RPMI8226 (cell line): Measurements from ENCODE around the gene ETV6.

Experiments
- DNase-seq: peaks from one replicate; pipeline ENCODE4 v3.0.0-alpha.2; 2015

Gene ETV6

DNA sequence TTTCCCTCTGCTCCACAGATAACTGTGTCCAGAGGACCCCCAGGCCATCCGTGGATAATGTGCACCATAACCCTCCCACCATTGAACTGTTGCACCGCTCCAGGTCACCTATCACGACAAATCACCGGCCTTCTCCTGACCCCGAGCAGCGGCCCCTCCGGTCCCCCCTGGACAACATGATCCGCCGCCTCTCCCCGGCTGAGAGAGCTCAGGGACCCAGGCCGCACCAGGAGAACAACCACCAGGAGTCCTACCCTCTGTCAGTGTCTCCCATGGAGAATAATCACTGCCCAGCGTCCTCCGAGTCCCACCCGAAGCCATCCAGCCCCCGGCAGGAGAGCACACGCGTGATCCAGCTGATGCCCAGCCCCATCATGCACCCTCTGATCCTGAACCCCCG, 219.9 kb downstream of the ETV6 start:
- no peak for DNase-seq

DNA sequence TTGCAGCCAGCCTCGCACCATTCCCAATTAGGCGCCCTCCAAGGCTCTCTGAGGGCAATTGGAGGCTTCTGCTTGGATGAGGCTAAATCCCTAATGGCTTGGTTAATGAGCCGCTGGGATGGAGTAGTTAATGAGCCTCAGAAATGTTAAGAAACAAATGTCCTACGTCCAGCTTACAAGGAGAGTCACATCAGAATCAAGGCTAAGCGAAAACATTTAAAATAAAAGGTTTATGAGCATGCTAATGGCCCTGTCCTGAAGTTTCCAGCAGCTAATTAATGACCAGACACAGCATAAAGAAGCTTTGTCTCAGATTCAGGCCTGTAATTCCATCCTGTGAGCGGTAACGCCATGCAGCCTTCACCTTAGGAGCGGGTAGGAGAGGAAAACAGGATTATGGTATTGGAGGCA, 220.6 kb downstream of the ETV6 start:
- no peak for DNase-seq

- DNase-seq, result no peak
Observed at GRCh38 chr12:11872055-11872454, 222.6 kb downstream of the ETV6 start.

GRCh38 chr12:11875414-11875935, 226.0 kb downstream of the ETV6 start:
- no peak for DNase-seq

DNA sequence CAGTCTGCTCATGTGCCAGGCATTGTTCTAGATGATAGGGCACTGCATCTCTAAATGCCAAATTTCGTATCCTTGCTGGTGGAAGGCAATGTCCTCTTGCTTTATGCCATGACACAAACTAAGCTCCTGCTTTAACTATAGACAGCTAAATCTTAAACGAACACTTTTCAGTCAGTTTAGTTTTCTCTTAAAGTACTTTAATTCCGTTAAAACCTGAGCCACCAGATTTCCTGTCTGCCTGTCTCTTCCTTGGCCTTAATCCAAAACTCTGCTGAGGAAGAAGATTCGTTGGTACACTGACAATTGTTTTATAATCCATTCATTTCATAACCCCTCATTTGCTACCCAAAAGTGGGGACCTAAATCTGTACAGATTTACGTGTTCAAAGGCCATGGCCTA, 226.8 kb downstream of the ETV6 start:
- no peak for DNase-seq

DNA sequence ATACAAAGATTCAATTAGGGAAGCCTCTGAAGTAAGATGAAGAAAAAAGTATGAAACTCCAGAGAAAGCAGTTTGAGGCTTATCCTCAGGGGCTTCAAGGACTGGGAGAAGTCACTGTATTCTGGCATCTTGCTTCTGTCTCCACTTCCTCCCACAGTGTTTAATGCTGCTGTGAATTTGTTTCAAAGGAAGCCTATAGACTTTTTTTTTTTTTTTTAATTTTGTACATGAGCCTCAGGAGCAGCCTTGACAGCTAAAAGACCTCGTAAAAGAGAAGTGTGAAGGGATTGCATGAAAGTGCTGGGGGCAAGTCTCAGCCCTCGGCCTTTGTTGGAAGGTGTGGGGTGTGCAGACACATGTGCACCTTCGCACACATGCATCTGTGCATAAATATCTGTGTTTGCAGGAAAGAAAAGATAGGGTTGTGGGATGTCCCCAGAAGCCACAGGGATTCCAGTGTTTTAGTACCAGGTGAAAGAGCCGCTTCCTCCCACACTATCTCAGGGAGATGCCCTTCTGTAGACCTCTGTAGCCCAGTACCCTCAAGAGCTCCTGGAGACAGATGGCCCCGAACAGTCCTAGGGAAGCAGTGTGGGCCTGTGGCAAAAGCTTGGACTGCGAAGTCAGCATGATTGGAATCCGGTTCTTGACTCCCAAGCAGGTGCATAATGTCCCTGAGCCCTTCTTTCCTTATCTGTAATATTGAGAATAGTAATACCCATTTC, 227.8 kb downstream of the ETV6 start:
- DNase-seq, result no peak

- DNase-seq, result no peak
Observed at GRCh38 chr12:11877869-11878780, 228.7 kb downstream of the ETV6 start.

DNA sequence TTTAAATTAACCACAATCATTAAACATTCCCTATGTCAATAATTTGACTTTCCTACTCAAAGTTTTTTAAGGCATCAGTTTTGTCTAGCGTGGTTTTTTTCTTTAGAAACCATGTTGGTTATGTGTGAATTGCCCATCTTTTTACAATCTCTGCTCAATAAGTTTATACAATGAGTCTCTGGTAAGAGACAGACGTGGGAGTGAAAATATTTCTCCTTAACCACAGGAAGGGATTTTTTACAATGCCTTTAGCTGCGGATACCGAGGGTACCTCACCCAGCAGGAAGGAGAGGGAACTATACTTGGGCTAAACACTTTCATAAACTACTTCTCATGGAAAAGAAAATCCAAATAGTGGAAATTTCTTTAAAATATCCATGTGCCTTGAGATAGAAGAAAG, 229.8 kb downstream of the ETV6 start:
- DNase-seq, result no peak

DNA sequence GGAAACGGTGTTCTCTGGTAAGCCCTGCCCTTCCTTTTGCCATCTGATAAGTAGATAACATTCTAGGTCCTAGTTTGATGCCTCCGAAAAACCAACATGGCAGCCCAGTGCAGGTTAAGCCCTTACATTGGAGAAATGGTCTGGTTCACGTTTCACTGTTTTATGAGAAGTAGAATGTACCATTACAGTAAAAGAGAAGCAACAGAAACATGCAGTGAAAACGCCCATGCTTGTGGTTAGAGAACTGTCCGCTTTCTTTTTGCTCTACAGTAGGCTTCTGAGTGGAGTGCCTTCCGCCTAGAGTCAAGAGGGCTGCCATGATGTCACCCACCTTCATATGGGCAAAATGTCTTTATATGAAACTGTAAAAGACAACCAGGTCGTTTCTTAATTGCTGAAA, 230.9 kb downstream of the ETV6 start:
- DNase-seq, result no peak

GRCh38 chr12:11881835-11882234, 232.4 kb downstream of the ETV6 start:
- DNase-seq, result no peak

- no peak for DNase-seq
Observed at GRCh38 chr12:11882301-11883019, 233.0 kb downstream of the ETV6 start.

DNA sequence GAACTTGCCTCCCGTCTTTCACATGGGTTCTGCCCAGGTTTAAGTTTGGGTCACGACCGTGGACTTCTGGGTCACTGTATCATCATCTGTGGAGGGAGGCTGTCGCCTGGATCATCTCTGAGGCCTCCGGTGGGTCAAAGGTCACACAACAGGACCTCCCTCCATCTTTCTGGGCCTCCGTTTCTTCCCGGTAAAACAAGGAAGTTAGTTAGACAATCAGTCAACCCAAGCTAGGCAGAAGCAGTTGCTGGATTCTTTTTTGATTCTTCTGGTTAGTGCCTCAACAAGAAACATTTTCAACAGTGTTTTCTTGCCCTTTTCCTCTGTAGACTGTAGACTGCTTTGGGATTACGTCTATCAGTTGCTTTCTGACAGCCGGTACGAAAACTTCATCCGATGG, 234.6 kb downstream of the ETV6 start:
- no peak for DNase-seq

GRCh38 chr12:11884706-11885105, 235.2 kb downstream of the ETV6 start:
- no peak for DNase-seq

DNA sequence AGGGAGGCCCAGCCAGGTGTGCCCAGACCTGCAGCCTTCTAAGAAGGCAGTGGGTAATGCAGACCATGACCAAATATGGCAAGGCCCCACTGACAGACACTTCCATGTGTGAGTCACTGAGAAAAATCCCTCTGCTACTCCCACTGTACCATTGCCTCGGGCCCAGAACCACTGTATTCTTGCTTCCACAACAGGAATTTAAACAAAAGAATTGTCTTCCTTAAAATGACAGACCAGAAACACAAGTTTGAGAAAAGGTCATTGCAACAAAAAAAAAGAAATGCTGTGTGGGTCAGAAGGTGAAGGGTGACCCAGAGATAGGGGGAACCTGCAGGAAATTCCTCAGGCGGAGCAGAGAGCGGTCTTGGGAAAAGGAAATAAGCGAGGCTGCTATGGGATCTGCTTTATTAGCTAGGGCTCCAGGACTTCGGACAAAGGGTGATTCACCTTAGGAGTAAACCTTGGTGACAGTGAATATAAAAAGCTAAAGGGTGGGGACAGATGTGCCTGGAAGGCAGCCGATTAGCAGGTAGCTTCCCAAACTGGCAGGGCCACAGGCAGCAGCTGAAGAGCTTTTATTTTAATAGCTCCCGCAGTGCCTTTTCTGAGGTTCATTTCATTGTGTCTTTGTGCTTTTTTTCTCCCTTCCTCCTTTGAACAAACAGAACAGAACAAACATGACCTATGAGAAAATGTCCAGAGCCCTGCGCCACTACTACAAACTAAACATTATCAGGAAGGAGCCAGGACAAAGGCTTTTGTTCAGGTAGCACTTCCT, 236.0 kb downstream of the ETV6 start:
- no peak for DNase-seq

- no peak for DNase-seq
Observed at GRCh38 chr12:11886339-11886738, 236.9 kb downstream of the ETV6 start.

DNA sequence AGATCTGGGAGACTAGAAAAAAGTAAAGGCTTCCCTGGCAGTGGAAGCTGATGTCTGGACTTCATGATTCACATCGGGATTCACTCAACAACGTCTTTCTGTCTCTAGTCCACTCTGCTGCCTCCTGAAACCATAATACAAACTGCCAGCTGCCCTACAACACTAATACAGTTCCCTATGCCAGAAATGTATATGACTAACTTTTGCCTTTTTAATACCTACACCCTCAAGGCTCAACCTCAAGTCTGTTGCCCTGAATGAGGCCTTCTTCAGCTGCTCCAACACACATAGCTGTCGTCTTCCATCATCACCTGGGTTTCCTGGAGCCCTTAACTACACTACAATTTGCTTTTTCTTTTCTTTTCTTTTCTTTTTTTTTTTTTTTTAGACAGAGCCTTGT, 238.6 kb downstream of the ETV6 start:
- DNase-seq, result no peak

DNA sequence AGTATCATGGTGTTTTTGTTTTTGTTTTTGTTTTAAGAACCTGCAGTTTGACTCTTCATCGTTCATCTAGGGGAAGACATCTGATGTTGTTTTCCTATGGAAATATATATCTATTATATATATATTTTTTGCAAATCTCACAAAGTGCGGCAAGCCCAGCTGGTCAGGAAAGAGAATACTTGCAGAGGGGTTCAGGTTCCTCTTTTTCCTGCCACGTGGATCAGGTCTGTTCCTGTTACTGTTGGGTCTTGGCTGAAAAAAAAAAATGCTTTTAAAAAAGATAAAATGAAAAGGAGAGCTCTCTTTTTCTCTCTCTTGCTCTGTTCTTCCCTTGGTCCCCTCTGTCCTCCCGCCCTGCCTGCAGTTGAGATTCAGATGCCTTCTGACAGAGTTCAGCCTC, 241.9 kb downstream of the ETV6 start:
- DNase-seq, result no peak

DNA sequence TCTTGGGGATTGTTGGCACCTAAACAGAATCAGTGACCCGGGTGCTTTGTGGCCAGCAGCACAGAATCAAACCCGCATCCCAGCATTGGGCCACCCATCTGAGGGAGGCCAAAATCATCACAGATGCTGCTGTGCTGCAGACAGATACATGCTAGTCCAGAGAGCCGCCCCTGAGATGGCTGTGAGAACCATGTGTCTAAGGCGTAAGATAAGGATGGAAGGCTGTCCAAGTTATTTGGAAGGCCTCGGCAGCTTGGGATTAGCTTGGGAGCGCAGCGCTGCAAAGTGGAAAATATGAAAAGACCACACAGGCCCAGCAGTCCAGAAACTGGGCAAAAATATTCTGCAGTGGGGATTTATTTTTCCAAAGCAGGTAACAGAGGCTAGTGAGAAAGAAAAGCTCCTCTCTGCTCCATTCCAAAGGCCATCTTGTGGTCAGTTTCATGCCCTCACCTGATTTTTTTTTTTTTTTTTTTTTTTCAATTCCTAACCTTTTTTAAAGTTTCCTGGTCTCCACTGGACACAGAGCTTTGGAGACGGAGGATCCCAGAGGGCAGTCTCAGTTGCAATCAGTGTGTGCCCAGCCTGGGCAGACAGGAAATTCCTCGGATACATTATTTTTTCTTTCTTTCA, 242.4 kb downstream of the ETV6 start:
- DNase-seq, result no peak

DNA sequence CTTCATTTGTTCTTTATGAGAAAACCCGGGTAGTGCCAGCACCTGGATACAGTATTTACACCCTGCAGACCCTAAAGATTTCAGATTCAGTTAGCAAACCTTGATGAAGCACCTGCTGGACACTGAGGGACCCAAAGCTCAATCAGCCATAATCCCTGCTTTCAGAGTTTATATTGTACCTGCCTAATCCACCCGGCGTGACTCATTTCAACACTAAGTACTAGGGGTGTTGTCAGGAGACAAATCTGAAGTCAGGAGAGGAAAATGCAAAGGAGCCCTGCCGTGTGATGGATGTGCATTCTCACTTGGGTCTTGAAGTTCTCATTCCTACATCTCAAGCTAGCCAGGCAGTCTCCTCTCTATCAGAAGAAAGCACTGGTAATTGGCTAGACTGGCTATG, 244.5 kb downstream of the ETV6 start:
- DNase-seq, result no peak

DNA sequence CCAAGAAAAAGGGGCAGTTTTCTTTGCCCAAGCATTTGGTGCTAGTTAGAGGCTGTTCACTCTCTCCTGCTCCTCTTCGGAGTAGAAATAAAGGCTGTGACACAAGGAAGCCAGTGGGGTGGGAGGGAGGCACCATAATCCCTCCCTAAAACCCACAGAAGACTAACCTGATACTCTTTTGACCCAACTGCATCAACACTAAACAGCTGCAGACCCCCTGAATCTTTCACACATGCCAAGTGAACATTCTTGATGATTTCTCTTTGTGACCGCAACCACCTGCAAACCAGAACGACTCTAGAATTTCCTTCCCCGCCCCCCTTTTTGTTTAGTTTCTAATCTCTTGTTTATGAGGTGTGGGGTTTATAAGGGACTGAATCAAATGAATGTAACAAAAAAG, 245.4 kb downstream of the ETV6 start:
- no peak for DNase-seq

GRCh38 chr12:11895421-11896078, 246.1 kb downstream of the ETV6 start:
- no peak for DNase-seq
